Gastroesophageal sphincter (tissue), 4 donors: ENCODE measurements around the gene TMEM108. TPM values are rescaled to one million over a fixed set of nuclear protein-coding genes. Genes with fewer than 3 reads are reported as not detected.

ENCODE experiments used
- ATAC-seq: fragments of 150-250 bp; one replicate; pipeline ENCODE4 v1.9.1; 2016; ENCODE audit warnings: mild to moderate bottlenecking, moderate library complexity
- H3K27ac ChIP-seq, 4 donors: fragments of 200-600 bp; sonication (generic) in 3 of 4; 1 replicate in 3 of 4; 2 replicates in 1 of 4; pipeline ENCODE4 v1.5.1; 2016 to 2019
- H3K27me3 ChIP-seq: fragments of 200-600 bp; sonication (generic); one replicate; pipeline ENCODE4 v1.5.1; 2019
- H3K36me3 ChIP-seq, 2 donors: fragments of 200-600 bp; sonication (generic); one replicate each; pipeline ENCODE4 v1.5.1; 2019; ENCODE audit warnings: control low read depth in 1 of 2
- H3K4me1 ChIP-seq, 3 donors: fragments of 200-600 bp; sonication (generic); 1 replicate in 2 of 3; 2 replicates in 1 of 3; pipeline ENCODE4 v1.5.1; 2016 to 2019; ENCODE audit warnings: control low read depth in 2 of 3
- H3K4me3 ChIP-seq, 2 donors: fragments of 200-600 bp; sonication (generic); one replicate each; pipeline ENCODE4 v1.5.1; 2019; ENCODE audit warnings: mild to moderate bottlenecking in 1 of 2, moderate library complexity in 1 of 2
- H3K9me3 ChIP-seq, 3 donors: fragments of 200-600 bp; sonication (generic); one replicate each; pipeline ENCODE4 v1.5.1; 2017 to 2019; ENCODE audit warnings: control low read depth in 2 of 3
- EP300 ChIP-seq: sonication (generic); formaldehyde crosslinking; IDR thresholded peaks from one replicate; pipeline ENCODE4 v1.6.1; 2017; ENCODE audit warnings: antibody characterized with exemption, mild to moderate bottlenecking
- POLR2A ChIP-seq, 2 donors: fragments of 450-650 bp; IDR thresholded peaks; one replicate each; pipeline ENCODE4 v1.6.1; 2017; ENCODE audit warnings: antibody characterized with exemption in 2 of 2, mild to moderate bottlenecking in 2 of 2, moderate library complexity in 1 of 2
- POLR2AphosphoS5 ChIP-seq: sonication (generic); formaldehyde crosslinking; IDR thresholded peaks from one replicate; pipeline ENCODE4 v1.6.1; 2017; ENCODE audit warnings: antibody characterized with exemption
- WGBS, 2 donors: methylation state at CpG; one replicate each; pipeline ENCODE4 v1.1.5; 2018; ENCODE audit warnings: low coverage in 1 of 2; 5-methylcytosine and 5-hydroxymethylcytosine counted together
- total RNA-seq, 4 donors: library from RNA; depleted of rRNA; stranded (reverse); fragments of >200 nt; gene quantifications; one replicate each; pipeline ENCODE4 v1.1.0, GENCODE V29; 2016
- TF ChIP-seq, protein P1 (sequence below), 4 experiments: fragments of 200-600 bp in 2 of 4; fragments of 450-650 bp in 2 of 4; sonication (generic) in 1 of 4; IDR thresholded peaks; one replicate each; pipeline ENCODE4 v1.5.1; 2017 to 2019; ENCODE audit warnings: antibody characterized with exemption in 4 of 4, mild to moderate bottlenecking in 2 of 4, moderate library complexity in 2 of 4

Gene TMEM108
- total RNA-seq, 4 donors from 2014 or later: 2.7 to 7.3 (median 4.1) TPM

DNA sequence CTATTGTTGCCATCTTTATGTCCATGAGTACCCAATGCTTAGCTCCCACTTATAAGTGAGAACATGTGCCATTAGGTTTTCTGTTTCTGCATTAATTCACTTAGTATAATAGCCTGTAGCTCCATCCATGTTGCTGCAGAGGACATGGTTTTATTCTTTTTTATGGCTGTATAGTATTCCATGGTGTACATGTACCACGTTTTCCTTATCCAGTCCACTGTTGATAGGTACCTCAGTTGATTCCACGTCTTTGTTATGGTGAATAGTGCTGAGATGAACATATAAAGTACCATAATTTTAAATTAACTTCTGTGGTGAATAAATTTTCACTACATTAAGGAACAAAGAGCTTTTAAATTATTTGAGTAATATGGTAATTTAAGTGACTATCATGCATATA lies 211.3 kb downstream of the TMEM108 start:
- WGBS, 2 donors: 80% methylated on average over 2 of the region's 2 CpGs
- no peaks in the 10 kb centered on the region for H3K27me3 ChIP-seq
- ATAC-seq: no peak
- no peak overlapping the region for H3K27ac ChIP-seq
- no peaks in the 10 kb centered on the region for H3K9me3 ChIP-seq
- no peaks in the 10 kb centered on the region for H3K4me1 ChIP-seq
- no peaks in the 10 kb centered on the region for H3K36me3 ChIP-seq
- no peak for TF ChIP-seq EP300
- TF ChIP-seq POLR2A (IDR thresholded peaks at IDR 0.05): no peak
- TF ChIP-seq, protein P1, sequence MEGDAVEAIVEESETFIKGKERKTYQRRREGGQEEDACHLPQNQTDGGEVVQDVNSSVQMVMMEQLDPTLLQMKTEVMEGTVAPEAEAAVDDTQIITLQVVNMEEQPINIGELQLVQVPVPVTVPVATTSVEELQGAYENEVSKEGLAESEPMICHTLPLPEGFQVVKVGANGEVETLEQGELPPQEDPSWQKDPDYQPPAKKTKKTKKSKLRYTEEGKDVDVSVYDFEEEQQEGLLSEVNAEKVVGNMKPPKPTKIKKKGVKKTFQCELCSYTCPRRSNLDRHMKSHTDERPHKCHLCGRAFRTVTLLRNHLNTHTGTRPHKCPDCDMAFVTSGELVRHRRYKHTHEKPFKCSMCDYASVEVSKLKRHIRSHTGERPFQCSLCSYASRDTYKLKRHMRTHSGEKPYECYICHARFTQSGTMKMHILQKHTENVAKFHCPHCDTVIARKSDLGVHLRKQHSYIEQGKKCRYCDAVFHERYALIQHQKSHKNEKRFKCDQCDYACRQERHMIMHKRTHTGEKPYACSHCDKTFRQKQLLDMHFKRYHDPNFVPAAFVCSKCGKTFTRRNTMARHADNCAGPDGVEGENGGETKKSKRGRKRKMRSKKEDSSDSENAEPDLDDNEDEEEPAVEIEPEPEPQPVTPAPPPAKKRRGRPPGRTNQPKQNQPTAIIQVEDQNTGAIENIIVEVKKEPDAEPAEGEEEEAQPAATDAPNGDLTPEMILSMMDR (IDR thresholded peaks at IDR 0.05): no peak
- TF ChIP-seq POLR2AphosphoS5: no peak
- no peak overlapping the region for H3K4me3 ChIP-seq

DNA sequence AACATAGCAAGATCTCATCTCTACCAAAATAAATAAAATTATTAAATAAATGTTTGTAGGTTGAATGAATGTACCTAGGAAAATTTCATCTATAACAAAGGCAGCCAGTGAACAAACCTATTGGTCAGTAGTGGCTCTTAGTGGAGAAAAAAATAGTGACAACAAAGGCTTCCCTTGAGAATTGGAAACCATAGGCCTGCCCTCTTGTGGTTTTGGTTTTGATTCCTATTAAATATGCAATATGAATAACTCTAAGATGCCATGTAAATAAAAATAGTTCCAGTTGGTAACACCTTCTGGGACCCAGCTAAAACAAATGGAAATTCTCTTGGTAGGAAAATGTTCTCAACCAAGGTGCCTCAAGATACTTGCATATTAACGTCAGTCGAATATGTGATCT lies 216.0 kb downstream of the TMEM108 start:
- 94 to 100% methylated on average over 2 of the region's 2 CpGs for WGBS, 2 donors
- Histone ChIP-seq H3K36me3 (no peaks in the 10 kb centered on the region), H3K27ac (no peak overlapping the region), H3K27me3 (no peaks in the 10 kb centered on the region), H3K9me3 (no peaks in the 10 kb centered on the region), H3K4me3 (no peak overlapping the region), H3K4me1 (peaks cover 0 to 4% (median 3%) of the 10 kb centered on the region in 3 donors)
- TF ChIP-seq POLR2A (IDR thresholded peaks at IDR 0.05) (no peak), EP300 (no peak), POLR2AphosphoS5 (no peak)
- TF ChIP-seq, protein P1 (IDR thresholded peaks at IDR 0.05): no peak
- no peak for ATAC-seq

DNA sequence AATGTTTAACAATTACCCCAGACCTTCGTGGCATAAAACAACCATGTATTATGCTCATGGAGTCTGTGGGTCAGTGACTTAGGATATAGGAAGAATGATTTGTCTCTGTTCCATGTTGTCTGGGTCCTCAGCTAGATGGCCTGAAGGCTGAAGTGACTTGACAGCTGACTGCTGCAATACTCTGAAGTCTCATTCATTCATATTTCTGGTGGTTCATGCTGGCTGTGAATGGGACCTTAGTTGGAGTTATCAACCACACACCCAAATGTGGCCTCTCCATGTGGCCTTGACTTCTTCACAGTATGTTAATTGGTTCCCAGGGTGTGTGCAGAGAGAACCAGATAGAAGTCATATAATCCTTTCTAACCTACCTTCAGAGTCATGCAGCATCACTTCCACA lies 216.5 kb downstream of the TMEM108 start:
- no peak overlapping the region for H3K27ac ChIP-seq
- H3K4me1 ChIP-seq: peaks cover 0 to 4% (median 3%) of the 10 kb centered on the region in 3 donors
- H3K4me3 ChIP-seq: no peak overlapping the region
- TF ChIP-seq POLR2A (IDR thresholded peaks at IDR 0.05) (no peak), EP300 (no peak), POLR2AphosphoS5 (no peak)
- TF ChIP-seq, protein P1 (IDR thresholded peaks at IDR 0.05): no peak
- no peak for ATAC-seq
- H3K27me3 ChIP-seq: no peaks in the 10 kb centered on the region
- H3K36me3 ChIP-seq: no peaks in the 10 kb centered on the region
- WGBS, 2 donors: 80 to 85% methylated on average over 1 of the region's 1 CpG
- H3K9me3 ChIP-seq: no peaks in the 10 kb centered on the region

DNA sequence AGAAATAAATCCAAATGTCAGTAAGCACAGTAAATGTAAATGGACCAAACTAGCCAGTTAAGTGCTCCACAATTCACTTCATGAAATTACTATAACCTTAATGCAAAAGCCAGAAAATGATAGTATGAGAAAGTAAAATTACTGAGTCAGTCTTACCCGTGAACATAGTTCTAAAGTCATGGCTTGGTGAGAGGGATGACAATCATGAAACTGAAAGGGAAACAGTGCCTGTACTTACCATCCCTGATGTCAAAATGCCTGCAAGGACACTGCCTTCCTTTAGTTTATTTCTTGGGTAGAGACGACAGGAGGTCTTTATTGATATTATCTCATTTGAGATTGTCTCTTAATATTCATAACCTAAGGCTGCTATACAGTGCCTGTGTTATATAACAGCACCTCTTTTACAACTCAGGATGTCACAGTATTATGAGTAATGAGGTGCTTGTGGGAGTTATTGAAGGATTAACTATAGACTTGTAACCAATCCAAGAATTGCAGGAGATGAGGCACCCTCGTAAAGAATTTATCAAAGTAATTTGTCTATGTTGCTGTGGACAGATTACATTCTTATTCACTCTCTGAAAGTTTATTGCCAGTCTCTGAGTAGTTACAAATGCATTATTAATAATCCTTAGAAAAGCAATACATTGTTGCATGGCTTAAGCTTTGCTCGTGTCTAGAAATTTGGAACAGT lies 218.7 kb downstream of the TMEM108 start:
- TF ChIP-seq POLR2AphosphoS5 (no peak), POLR2A (IDR thresholded peaks at IDR 0.05) (no peak), EP300 (no peak)
- TF ChIP-seq, protein P1 (IDR thresholded peaks at IDR 0.05): no peak
- H3K27ac ChIP-seq: peak overlapping the region in 1 of 4 donors; percentile 15
- no peaks in the 10 kb centered on the region for H3K27me3 ChIP-seq
- H3K4me1 ChIP-seq: peaks cover 0 to 4% (median 3%) of the 10 kb centered on the region in 3 donors
- WGBS, 2 donors: 22 to 38% methylated on average over 4 of the region's 4 CpGs
- no peaks in the 10 kb centered on the region for H3K36me3 ChIP-seq
- H3K9me3 ChIP-seq: no peaks in the 10 kb centered on the region
- H3K4me3 ChIP-seq: no peak overlapping the region
- ATAC-seq: no peak

DNA sequence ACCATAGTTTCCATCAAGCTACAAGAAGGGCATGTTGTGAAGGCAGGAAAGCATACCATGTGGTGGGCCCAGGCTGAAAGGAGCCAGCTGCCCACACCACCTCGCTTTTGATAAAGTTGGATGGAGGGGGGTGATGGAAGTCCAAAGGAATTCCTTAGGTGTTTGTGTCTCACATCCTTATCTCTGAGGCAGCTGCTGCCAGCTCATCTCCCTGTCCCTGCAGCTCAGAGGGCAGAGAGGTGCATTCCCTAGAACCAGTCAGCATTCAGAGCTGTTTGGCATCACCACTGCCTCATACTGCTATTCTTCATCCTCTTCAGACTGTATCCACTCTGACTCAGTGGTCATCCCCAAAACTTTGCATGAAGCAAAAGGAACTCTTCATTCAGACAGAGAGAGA lies 220.2 kb downstream of the TMEM108 start:
- no peak for ATAC-seq
- 40 to 100% methylated on average over 1 of the region's 1 CpG for WGBS, 2 donors
- H3K9me3 ChIP-seq: no peaks in the 10 kb centered on the region
- no peaks in the 10 kb centered on the region for H3K36me3 ChIP-seq
- peaks cover 0 to 4% (median 3%) of the 10 kb centered on the region in 3 donors for H3K4me1 ChIP-seq
- TF ChIP-seq POLR2AphosphoS5 (no peak), EP300 (no peak), POLR2A (IDR thresholded peaks at IDR 0.05) (no peak)
- TF ChIP-seq, protein P1 (IDR thresholded peaks at IDR 0.05): no peak
- H3K4me3 ChIP-seq: no peak overlapping the region
- no peaks in the 10 kb centered on the region for H3K27me3 ChIP-seq
- no peak overlapping the region for H3K27ac ChIP-seq
